Omental fat pad (tissue), 4 donors: Measurements from ENCODE around the gene NRF1. TPM values are rescaled to one million over a fixed set of nuclear protein-coding genes. Genes with fewer than 3 reads are reported as not detected.
"Not testable (repeated sequence)": the region's sequence is repeated elsewhere in the genome, so short reads cannot be mapped to it uniquely, and the experiment has no call there.

ENCODE experiments used
- ATAC-seq: fragments of 150-250 bp; one replicate; pipeline ENCODE4 v1.9.1; 2016; ENCODE audit warnings: mild to moderate bottlenecking, moderate library complexity; ENCODE audit not compliant: low FRiP score
- DNase-seq: peaks from one replicate; pipeline ENCODE4 v3.0.0-alpha.2; 2019; ENCODE audit warnings: low spot score
- CTCF ChIP-seq, 3 donors: fragments of 450-650 bp; IDR thresholded peaks; one replicate each; pipeline ENCODE4 v1.5.1; 2016 to 2017; ENCODE audit warnings: antibody characterized with exemption in 3 of 3, mild to moderate bottlenecking in 3 of 3, moderate library complexity in 2 of 3
- total RNA-seq, 4 donors: library from RNA; depleted of rRNA; stranded (reverse); fragments of >200 nt; gene quantifications; one replicate each; pipeline ENCODE4 v1.1.0, GENCODE V29; 2016

NRF1 gene
- total RNA-seq, 4 donors from 2014 or later: 11.7 to 32.3 (median 16.6) TPM

GRCh38 chr7:129650056-129650758, 38.7 kb downstream of the NRF1 start:
- TF ChIP-seq CTCF (IDR thresholded peaks at IDR 0.05): no peak
- DNase-seq: no peak
- ATAC-seq: no peak

- ATAC-seq: no peak
- TF ChIP-seq CTCF (IDR thresholded peaks at IDR 0.05): no peak
- no peak for DNase-seq
Measured at GRCh38 chr7:129652914-129653313, 41.4 kb downstream of the NRF1 start.

- DNase-seq: no peak
- no peak for ATAC-seq
- TF ChIP-seq CTCF (IDR thresholded peaks at IDR 0.05): no peak
Measured at GRCh38 chr7:129655811-129656210, 44.3 kb downstream of the NRF1 start.

- no peak for TF ChIP-seq CTCF (IDR thresholded peaks at IDR 0.05)
- DNase-seq: no peak
- ATAC-seq: no peak
Measured at GRCh38 chr7:129657363-129657762, 45.8 kb downstream of the NRF1 start.

GRCh38 chr7:129659907-129660306, 48.4 kb downstream of the NRF1 start:
- ATAC-seq, DNase-seq: not testable (repeated sequence)

- DNase-seq (no peak), ATAC-seq (no peak)
- TF ChIP-seq CTCF (IDR thresholded peaks at IDR 0.05): no peak
Measured at GRCh38 chr7:129661645-129662182, 50.2 kb downstream of the NRF1 start.

- not testable (repeated sequence) for DNase-seq, ATAC-seq
Measured at GRCh38 chr7:129663240-129663639, 51.7 kb downstream of the NRF1 start.
